ENCODE results near the gene DRG2. TPM values are rescaled to one million over a fixed set of nuclear protein-coding genes. Genes with fewer than 3 reads are reported as not detected.

Gene DRG2
- polyA plus RNA-seq, 1 experiment, result 36.4 TPM

DNA sequence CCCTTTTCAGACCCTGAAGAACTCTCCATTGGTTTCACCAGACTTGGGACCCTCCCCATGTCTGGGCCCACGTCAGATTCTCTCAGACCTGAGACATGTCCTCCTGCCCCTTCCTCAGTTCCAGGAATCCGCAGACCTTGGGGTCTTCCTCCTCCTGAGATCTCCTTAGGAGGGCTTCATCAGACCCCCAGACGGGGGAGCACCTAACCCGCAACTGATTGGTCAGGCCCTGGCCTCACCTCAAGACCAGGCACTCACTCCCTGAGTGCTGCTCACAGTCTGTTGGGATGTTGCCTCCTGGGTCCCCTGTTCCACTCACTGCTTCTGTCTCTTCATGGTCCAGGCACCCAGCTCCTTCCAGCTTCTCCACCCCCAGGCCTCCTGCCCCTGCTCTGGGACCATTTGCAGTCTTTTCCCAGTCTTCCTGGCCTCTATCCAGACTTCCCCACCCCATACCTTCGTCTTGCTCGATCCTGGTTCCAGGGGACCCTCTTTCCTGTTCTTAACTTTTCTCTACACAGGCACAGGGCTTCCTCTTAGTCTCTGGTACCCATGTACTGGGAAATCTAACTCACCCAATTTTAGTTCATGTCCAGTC is 47.4 kb upstream of the DRG2 start:
- Histone ChIP-seq H3K4me3 (ENCODE audit: low read depth, low read length) (peak overlapping the region; percentile 77), H3K36me3 (ENCODE audit: control insufficient read depth, insufficient read depth, low read length) (no peaks in the 10 kb centered on the region), H3K27me3 (ENCODE audit: control insufficient read depth, insufficient read depth, low read length) (no peaks in the 10 kb centered on the region)
- CTCF ChIA-PET, result interaction anchor here (1.0 kb wide), 1 partner anchor 149 kb away, joined by 4 read pairs; no protein-coding TSS in a partner anchor
- POLR2A ChIA-PET, result no interaction called here
- TF ChIP-seq, protein P1, sequence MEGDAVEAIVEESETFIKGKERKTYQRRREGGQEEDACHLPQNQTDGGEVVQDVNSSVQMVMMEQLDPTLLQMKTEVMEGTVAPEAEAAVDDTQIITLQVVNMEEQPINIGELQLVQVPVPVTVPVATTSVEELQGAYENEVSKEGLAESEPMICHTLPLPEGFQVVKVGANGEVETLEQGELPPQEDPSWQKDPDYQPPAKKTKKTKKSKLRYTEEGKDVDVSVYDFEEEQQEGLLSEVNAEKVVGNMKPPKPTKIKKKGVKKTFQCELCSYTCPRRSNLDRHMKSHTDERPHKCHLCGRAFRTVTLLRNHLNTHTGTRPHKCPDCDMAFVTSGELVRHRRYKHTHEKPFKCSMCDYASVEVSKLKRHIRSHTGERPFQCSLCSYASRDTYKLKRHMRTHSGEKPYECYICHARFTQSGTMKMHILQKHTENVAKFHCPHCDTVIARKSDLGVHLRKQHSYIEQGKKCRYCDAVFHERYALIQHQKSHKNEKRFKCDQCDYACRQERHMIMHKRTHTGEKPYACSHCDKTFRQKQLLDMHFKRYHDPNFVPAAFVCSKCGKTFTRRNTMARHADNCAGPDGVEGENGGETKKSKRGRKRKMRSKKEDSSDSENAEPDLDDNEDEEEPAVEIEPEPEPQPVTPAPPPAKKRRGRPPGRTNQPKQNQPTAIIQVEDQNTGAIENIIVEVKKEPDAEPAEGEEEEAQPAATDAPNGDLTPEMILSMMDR (IDR thresholded peaks at IDR 0.05; ENCODE audit: insufficient read depth, low read depth, low read length), result no peak
- no peak for DNase-seq (ENCODE audit: low read depth)

DNA sequence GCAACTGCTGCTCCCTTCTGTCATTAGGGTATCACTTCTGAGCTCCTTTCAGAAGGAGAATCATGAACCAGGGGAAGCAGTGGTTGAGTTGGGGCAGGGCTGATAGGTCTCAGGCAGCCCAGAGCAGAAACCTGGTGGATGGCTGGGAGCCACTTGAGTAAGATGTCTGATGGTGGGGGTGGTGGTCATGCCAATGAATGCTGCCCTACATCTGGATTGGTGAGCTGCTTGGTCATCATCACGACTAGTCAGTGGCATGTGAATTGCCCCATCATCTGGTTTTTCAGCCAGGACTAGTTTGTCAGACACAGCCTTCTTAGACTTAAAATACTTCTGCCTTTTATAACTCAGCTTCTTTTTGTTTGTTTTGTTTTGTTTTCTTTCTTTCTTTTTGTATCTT is 46.0 kb upstream of the DRG2 start:
- TF ChIP-seq, protein P1 (IDR thresholded peaks at IDR 0.05; ENCODE audit: insufficient read depth, low read depth, low read length), result no peak
- no peak overlapping the region for H3K4me3 ChIP-seq (ENCODE audit: low read depth, low read length)
- CTCF ChIA-PET, result interaction anchor here (1.2 kb wide), 2 partner anchors 8 to 47 kb away, joined by 3 to 4 read pairs; no protein-coding TSS in a partner anchor
- 0 out of 2 replicates have a peak, but pooled peaks cover 2% of the 10 kb centered on the region for H3K36me3 ChIP-seq (ENCODE audit: control insufficient read depth, insufficient read depth, low read length)
- no peaks in the 10 kb centered on the region for H3K27me3 ChIP-seq (ENCODE audit: control insufficient read depth, insufficient read depth, low read length)
- peak; percentile 30 for DNase-seq (ENCODE audit: low read depth)
- POLR2A ChIA-PET, result no interaction called here

DNA sequence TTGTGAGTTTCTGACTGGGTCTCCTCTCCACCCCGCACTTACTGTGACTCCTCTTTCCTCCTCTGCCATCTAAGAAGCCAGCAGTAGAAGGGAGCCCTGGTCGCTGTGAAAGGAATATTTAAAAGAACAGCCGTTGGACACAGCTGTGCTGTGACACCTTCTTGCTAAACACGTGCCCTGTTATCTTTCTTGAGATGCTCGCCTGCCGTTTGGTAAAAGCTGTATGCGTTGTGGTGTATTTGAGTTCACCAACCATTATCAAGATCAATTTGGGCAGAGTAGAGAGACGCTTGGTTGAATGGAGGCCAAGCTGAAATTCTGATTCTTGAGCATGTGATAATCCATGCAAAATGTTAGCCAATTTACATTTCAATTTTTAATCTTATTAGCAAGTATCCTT is 44.8 kb upstream of the DRG2 start:
- Histone ChIP-seq H3K27me3 (ENCODE audit: control insufficient read depth, insufficient read depth, low read length) (no peaks in the 10 kb centered on the region), H3K36me3 (ENCODE audit: control insufficient read depth, insufficient read depth, low read length) (0 out of 2 replicates have a peak, but pooled peaks cover 2% of the 10 kb centered on the region), H3K4me3 (ENCODE audit: low read depth, low read length) (no peak overlapping the region)
- DNase-seq (ENCODE audit: low read depth), result no peak
- ChIA-PET CTCF (interaction anchor here (1.1 kb wide), 1 partner anchor 13 kb away, joined by 3 read pairs; no protein-coding TSS in a partner anchor), POLR2A (no interaction called here)
- TF ChIP-seq, protein P1 (IDR thresholded peaks at IDR 0.05; ENCODE audit: insufficient read depth, low read depth, low read length), result no peak

DNA sequence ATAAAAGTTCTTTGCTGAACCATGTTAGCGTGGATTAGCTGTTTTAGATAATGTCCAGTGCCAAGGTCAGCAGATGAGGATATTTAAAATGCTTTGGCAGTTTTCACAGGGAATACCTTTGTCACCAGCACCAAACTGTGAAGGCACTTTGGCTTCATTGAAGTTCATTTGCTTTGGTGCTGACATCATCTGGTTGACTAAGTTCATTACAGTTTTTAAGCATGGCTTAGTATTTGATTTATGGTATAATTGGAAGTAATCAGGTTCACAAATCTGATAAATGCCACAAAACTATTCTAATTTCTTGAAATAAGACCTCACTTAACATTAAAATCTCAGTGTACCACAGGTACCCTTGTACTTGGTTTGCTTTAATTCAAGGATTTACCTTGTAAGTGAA is 44.3 kb upstream of the DRG2 start:
- Histone ChIP-seq H3K4me3 (ENCODE audit: low read depth, low read length) (no peak overlapping the region), H3K27me3 (ENCODE audit: control insufficient read depth, insufficient read depth, low read length) (no peaks in the 10 kb centered on the region), H3K36me3 (ENCODE audit: control insufficient read depth, insufficient read depth, low read length) (0 out of 2 replicates have a peak, but pooled peaks cover 2% of the 10 kb centered on the region)
- ChIA-PET POLR2A (no interaction called here), CTCF (interaction anchor here (1.1 kb wide), 1 partner anchor 12 kb away, joined by 3 read pairs; no protein-coding TSS in a partner anchor)
- DNase-seq (ENCODE audit: low read depth), result no peak
- TF ChIP-seq, protein P1 (IDR thresholded peaks at IDR 0.05; ENCODE audit: insufficient read depth, low read depth, low read length), result peak; percentile 17; the same call in 1 of the 2 replicates

DNA sequence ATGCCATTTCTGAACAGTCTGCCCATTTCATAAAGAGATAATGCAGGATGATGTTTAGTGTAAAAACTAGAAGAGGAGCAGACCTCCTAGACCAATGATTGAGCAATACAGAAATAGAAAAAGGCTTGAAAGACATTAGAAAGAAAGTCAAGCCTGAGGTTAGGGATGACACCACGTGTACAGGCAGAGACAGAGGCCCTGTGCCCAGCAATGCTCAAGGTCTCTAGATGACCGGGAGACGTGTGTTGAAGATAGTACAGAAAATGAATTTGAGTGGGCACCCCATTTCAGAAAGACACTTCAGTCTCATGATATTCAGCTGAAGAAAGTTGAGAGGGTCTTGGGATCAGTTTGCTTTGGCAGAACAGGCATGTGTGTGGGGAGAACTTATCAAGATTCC is 43.1 kb upstream of the DRG2 start:
- no peak overlapping the region for H3K4me3 ChIP-seq (ENCODE audit: low read depth, low read length)
- 0 out of 2 replicates have a peak, but pooled peaks cover 2% of the 10 kb centered on the region for H3K36me3 ChIP-seq (ENCODE audit: control insufficient read depth, insufficient read depth, low read length)
- TF ChIP-seq, protein P1 (IDR thresholded peaks at IDR 0.05; ENCODE audit: insufficient read depth, low read depth, low read length), result no peak
- DNase-seq (ENCODE audit: low read depth), result no peak
- H3K27me3 ChIP-seq (ENCODE audit: control insufficient read depth, insufficient read depth, low read length), result no peaks in the 10 kb centered on the region
- CTCF ChIA-PET, result no interaction called here
- POLR2A ChIA-PET, result no interaction called here
